GM23338 (cell line): ENCODE measurements around the gene EFEMP1. TPM values are rescaled to one million over a fixed set of nuclear protein-coding genes. Genes with fewer than 3 reads are reported as not detected.

Experiments used
- ATAC-seq: fragments of 200-7000 bp; cut with Tn5 transposase; 3 replicates; pipeline ENCODE4 v1.9.1; 2020
- DNase-seq: peaks from one replicate; pipeline ENCODE4 v3.0.0-alpha.2; 2015; ENCODE audit warnings: low spot score
- H2AFZ ChIP-seq: fragments of 200-600 bp; sonication (generic); 2 replicates; pipeline ENCODE4 v1.8.0; 2016; ENCODE audit warnings: antibody characterized with exemption, mild to moderate bottlenecking, moderate library complexity
- H3F3A ChIP-seq: fragments of 200-600 bp; sonication (generic); replicated peaks from 2 replicates; pipeline ENCODE4 v1.8.0; 2017; ENCODE audit warnings: antibody characterized with exemption, mixed run types, low read depth
- H3K27ac ChIP-seq: fragments of 200-600 bp; sonication (generic); 2 replicates; pipeline ENCODE4 v1.6.1; 2016; ENCODE audit warnings: low read depth
- H3K27me3 ChIP-seq: fragments of 200-600 bp; sonication (generic); 2 replicates; pipeline ENCODE4 v1.8.0; 2016; ENCODE audit warnings: mild to moderate bottlenecking, mixed run types, moderate library complexity; ENCODE audit not compliant: insufficient read depth
- H3K36me3 ChIP-seq: fragments of 200-600 bp; sonication (generic); 2 replicates; pipeline ENCODE4 v1.8.0; 2016; ENCODE audit warnings: mild to moderate bottlenecking; ENCODE audit not compliant: insufficient read depth
- H3K4me1 ChIP-seq: fragments of 200-600 bp; sonication (generic); 2 replicates; pipeline ENCODE4 v1.8.0; 2016; ENCODE audit warnings: mild to moderate bottlenecking, moderate library complexity; ENCODE audit not compliant: insufficient read depth
- H3K4me2 ChIP-seq: fragments of 200-600 bp; sonication (generic); 2 replicates; pipeline ENCODE4 v1.7.1; 2017; ENCODE audit warnings: mixed run types
- H3K4me3 ChIP-seq: fragments of 200-600 bp; sonication (generic); 2 replicates; pipeline ENCODE4 v1.6.1; 2016; ENCODE audit warnings: mixed run types
- H3K79me2 ChIP-seq: fragments of 200-600 bp; sonication (generic); replicated peaks from 2 replicates; pipeline ENCODE4 v1.8.0; 2017; ENCODE audit warnings: mild to moderate bottlenecking; ENCODE audit not compliant: insufficient read depth
- H3K9me2 ChIP-seq: fragments of 200-600 bp; sonication (generic); 2 replicates; pipeline ENCODE4 v1.8.0; 2017; ENCODE audit not compliant: insufficient read depth
- H4K20me1 ChIP-seq: fragments of 200-600 bp; sonication (generic); replicated peaks from 2 replicates; pipeline ENCODE4 v1.8.0; 2017; ENCODE audit warnings: mild to moderate bottlenecking; ENCODE audit not compliant: insufficient read depth
- H3K27ac Mint-ChIP-seq: 2 replicates; pipeline ENCODE4 v1.8.0; 2020; ENCODE audit warnings: inconsistent platforms, mild to moderate bottlenecking, moderate library complexity, mixed read lengths
- H3K27me3 Mint-ChIP-seq: 3 replicates; pipeline ENCODE4 v1.8.0; 2022; ENCODE audit warnings: low read depth, mild to moderate bottlenecking, moderate library complexity, mixed read lengths, inconsistent platforms; ENCODE audit not compliant: insufficient read depth, poor library complexity
- H3K36me3 Mint-ChIP-seq: 3 replicates; pipeline ENCODE4 v1.8.0; 2021; ENCODE audit warnings: low read depth, mild to moderate bottlenecking, inconsistent platforms, moderate library complexity, mixed read lengths
- H3K4me1 Mint-ChIP-seq: 3 replicates; pipeline ENCODE4 v1.8.0; 2020; ENCODE audit warnings: mild to moderate bottlenecking, inconsistent platforms, mixed read lengths
- H3K4me3 Mint-ChIP-seq: 3 replicates; pipeline ENCODE4 v1.8.0; 2021; ENCODE audit warnings: moderate library complexity, mild to moderate bottlenecking, inconsistent platforms, mixed read lengths
- H3K9me3 Mint-ChIP-seq: 3 replicates; pipeline ENCODE4 v1.8.0; 2020; ENCODE audit warnings: moderate library complexity, mild to moderate bottlenecking, inconsistent platforms, mixed read lengths
- CREB1 ChIP-seq: fragments of 250-450 bp; sonication (Bioruptor Pico); IDR thresholded peaks from 2 replicates; pipeline ENCODE4 v1.5.0; 2020; ENCODE audit warnings: low read depth, mild to moderate bottlenecking, moderate library complexity
- EZH2 ChIP-seq: fragments of 200-600 bp; sonication (generic); IDR thresholded peaks from one replicate; pipeline ENCODE4 v1.8.0; 2017; ENCODE audit warnings: antibody characterized with exemption, mild to moderate bottlenecking, low read depth; ENCODE audit not compliant: unreplicated experiment
- EZH2phosphoT487 ChIP-seq: fragments of 200-600 bp; sonication (generic); IDR thresholded peaks from one replicate; pipeline ENCODE4 v1.8.1; 2018; ENCODE audit warnings: antibody characterized with exemption; ENCODE audit not compliant: unreplicated experiment
- POLR2AphosphoS5 ChIP-seq: IDR thresholded peaks from 2 replicates; pipeline ENCODE4 v1.6.1; 2016; ENCODE audit warnings: antibody characterized with exemption, low read depth
- REST ChIP-seq: IDR thresholded peaks from one replicate; pipeline ENCODE4 v1.6.1; 2018; ENCODE audit warnings: antibody characterized with exemption; ENCODE audit not compliant: unreplicated experiment
- STAT1 ChIP-seq: IDR thresholded peaks from one replicate; pipeline ENCODE4 v1.6.1; 2016; ENCODE audit warnings: antibody characterized with exemption; ENCODE audit not compliant: unreplicated experiment
- ZNF114 ChIP-seq: fragments of 250-450 bp; sonication (Bioruptor Pico); IDR thresholded peaks from 2 replicates; pipeline ENCODE4 v1.5.0; 2020; ENCODE audit warnings: mild to moderate bottlenecking, moderate library complexity
- ZNF331 ChIP-seq: fragments of 250-450 bp; sonication (Bioruptor Pico); IDR thresholded peaks from 2 replicates; pipeline ENCODE4 v1.5.0; 2020; ENCODE audit warnings: low read depth, mild to moderate bottlenecking, moderate library complexity
- polyA plus RNA-seq: library from polyadenylated mRNA; unstranded; fragments of >200 nt; fragmentation: Nextera tagmentation; extraction: Ambion mirVana; gene quantifications from 2 replicates; pipeline ENCODE4 v1.2.1, GENCODE V29; 2016
- total RNA-seq: library from RNA; depleted of rRNA; stranded (reverse); fragments of >200 nt; shearing (Covaris generic); gene quantifications from 2 replicates; pipeline ENCODE4 v1.2.3, GENCODE V29; 2014
- TF ChIP-seq, protein P1 (sequence below): IDR thresholded peaks from 2 replicates; pipeline ENCODE4 v1.6.1; 2016; ENCODE audit warnings: antibody characterized with exemption

The EFEMP1 gene
- total and polyA plus RNA-seq, 2 experiments from 2014 or later, result 12.6 to 22.5 TPM

- no peak overlapping the region for H3K4me3 ChIP-seq
- Mint-ChIP-seq H3K36me3 (no peaks in the 10 kb centered on the region), H3K27ac (no peak overlapping the region), H3K4me3 (no peak overlapping the region), H3K4me1 (peaks cover 14% of the 10 kb centered on the region), H3K9me3 (no peaks in the 10 kb centered on the region), H3K27me3 (peaks cover 15% of the 10 kb centered on the region)
- DNase-seq, result no peak
- no peak for ATAC-seq
- no peak overlapping the region for H3K4me2 ChIP-seq
- H3K36me3 ChIP-seq, result no peaks in the 10 kb centered on the region
- H3K9me2 ChIP-seq, result no peaks in the 10 kb centered on the region
- H3F3A ChIP-seq, result no peaks in the 10 kb centered on the region
- peaks cover 12% of the 10 kb centered on the region for H3K4me1 ChIP-seq
- H3K27me3 ChIP-seq, result peaks cover 32% of the 10 kb centered on the region
- H4K20me1 ChIP-seq, result no peaks in the 10 kb centered on the region; the same call in 1 of the 2 replicates
- H2AFZ ChIP-seq, result no peak overlapping the region
- no peak for TF ChIP-seq REST
- TF ChIP-seq ZNF331 (CRISPR knock-in tag), result no peak
- TF ChIP-seq EZH2phosphoT487, result no peak
- no peak overlapping the region for H3K27ac ChIP-seq
- H3K79me2 ChIP-seq, result no peaks in the 10 kb centered on the region
Measured at GRCh38 chr2:55919574-55919973, 4.0 kb downstream of the EFEMP1 start.

- no peak overlapping the region for H3K27ac Mint-ChIP-seq
- Histone ChIP-seq H3K27ac (no peak overlapping the region), H3K9me2 (no peaks in the 10 kb centered on the region), H3K4me2 (no peak overlapping the region), H3K79me2 (no peaks in the 10 kb centered on the region), H3K36me3 (no peaks in the 10 kb centered on the region), H3K4me3 (no peak overlapping the region), H2AFZ (no peak overlapping the region), H4K20me1 (no peaks in the 10 kb centered on the region; the same call in 1 of the 2 replicates), H3F3A (no peaks in the 10 kb centered on the region), H3K4me1 (peaks cover 9% of the 10 kb centered on the region), H3K27me3 (peaks cover 25% of the 10 kb centered on the region)
- peaks cover 14% of the 10 kb centered on the region for H3K4me1 Mint-ChIP-seq
- no peak overlapping the region for H3K4me3 Mint-ChIP-seq
- no peaks in the 10 kb centered on the region for H3K36me3 Mint-ChIP-seq
- no peak for ATAC-seq
- H3K9me3 Mint-ChIP-seq, result no peaks in the 10 kb centered on the region
- DNase-seq, result no peak
- TF ChIP-seq EZH2 (no peak), ZNF114 (no peak), CREB1 (no peak), STAT1 (no peak), POLR2AphosphoS5 (no peak)
- TF ChIP-seq, protein P1, sequence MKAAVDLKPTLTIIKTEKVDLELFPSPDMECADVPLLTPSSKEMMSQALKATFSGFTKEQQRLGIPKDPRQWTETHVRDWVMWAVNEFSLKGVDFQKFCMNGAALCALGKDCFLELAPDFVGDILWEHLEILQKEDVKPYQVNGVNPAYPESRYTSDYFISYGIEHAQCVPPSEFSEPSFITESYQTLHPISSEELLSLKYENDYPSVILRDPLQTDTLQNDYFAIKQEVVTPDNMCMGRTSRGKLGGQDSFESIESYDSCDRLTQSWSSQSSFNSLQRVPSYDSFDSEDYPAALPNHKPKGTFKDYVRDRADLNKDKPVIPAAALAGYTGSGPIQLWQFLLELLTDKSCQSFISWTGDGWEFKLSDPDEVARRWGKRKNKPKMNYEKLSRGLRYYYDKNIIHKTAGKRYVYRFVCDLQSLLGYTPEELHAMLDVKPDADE, result no peak
- peaks cover 9% of the 10 kb centered on the region for H3K27me3 Mint-ChIP-seq
Measured at GRCh38 chr2:55918856-55919255, 4.7 kb downstream of the EFEMP1 start.
